ENCODE measurements around the gene ERBB3.

GRCh38 chr12:56053407-56053893 lies 26.5 kb upstream of the ERBB3 start:
- no peak for TF ChIP-seq POLR2A (IDR thresholded peaks at IDR 0.05)
- TF ChIP-seq, protein P1, sequence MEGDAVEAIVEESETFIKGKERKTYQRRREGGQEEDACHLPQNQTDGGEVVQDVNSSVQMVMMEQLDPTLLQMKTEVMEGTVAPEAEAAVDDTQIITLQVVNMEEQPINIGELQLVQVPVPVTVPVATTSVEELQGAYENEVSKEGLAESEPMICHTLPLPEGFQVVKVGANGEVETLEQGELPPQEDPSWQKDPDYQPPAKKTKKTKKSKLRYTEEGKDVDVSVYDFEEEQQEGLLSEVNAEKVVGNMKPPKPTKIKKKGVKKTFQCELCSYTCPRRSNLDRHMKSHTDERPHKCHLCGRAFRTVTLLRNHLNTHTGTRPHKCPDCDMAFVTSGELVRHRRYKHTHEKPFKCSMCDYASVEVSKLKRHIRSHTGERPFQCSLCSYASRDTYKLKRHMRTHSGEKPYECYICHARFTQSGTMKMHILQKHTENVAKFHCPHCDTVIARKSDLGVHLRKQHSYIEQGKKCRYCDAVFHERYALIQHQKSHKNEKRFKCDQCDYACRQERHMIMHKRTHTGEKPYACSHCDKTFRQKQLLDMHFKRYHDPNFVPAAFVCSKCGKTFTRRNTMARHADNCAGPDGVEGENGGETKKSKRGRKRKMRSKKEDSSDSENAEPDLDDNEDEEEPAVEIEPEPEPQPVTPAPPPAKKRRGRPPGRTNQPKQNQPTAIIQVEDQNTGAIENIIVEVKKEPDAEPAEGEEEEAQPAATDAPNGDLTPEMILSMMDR (IDR thresholded peaks at IDR 0.05) = no peak
